ENCODE data around the gene ASCC3.

The ASCC3 gene

DNA sequence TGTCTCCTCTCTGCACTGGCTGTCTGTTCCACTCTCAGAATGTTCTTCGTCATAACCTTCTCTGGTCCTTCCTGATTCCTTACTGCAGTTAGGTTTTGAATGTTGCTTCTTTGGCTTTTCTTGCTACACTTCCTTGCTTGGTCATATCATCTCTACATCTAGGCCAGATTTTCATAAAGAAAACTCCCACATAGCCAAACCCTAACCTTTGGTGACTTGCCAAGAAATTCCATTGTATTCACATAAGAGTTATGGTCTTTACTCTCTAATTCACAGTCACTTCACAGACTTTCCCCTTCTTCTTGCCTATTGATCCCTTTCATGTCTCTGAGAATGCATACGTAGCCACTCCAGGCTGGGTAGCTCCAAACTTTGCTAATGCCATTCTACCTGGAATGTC lies 374.5 kb downstream of the ASCC3 start:
- Histone ChIP-seq H3K4me1 (ENCODE audit: control insufficient read depth, insufficient read depth, low read length) (no peaks in the 10 kb centered on the region), H3K27me3 (ENCODE audit: control insufficient read depth, insufficient read depth, low read length) (no peaks in the 10 kb centered on the region), H3K27ac (ENCODE audit: low read length) (no peak overlapping the region), H3K4me3 (ENCODE audit: low read length) (no peak overlapping the region), H3K36me3 (ENCODE audit: control insufficient read depth, insufficient read depth, low read length) (no peaks in the 10 kb centered on the region; the same call in 1 of the 2 replicates), H3K9me3 (ENCODE audit: control insufficient read depth, insufficient read depth, low read length) (no peaks in the 10 kb centered on the region)
- WGBS (ENCODE audit: insufficient coverage, insufficient read length) = no CpG with 5 or more reads among the region's 2 CpGs
- DNase-seq (ENCODE audit: low read depth, low spot score) = no peak

DNA sequence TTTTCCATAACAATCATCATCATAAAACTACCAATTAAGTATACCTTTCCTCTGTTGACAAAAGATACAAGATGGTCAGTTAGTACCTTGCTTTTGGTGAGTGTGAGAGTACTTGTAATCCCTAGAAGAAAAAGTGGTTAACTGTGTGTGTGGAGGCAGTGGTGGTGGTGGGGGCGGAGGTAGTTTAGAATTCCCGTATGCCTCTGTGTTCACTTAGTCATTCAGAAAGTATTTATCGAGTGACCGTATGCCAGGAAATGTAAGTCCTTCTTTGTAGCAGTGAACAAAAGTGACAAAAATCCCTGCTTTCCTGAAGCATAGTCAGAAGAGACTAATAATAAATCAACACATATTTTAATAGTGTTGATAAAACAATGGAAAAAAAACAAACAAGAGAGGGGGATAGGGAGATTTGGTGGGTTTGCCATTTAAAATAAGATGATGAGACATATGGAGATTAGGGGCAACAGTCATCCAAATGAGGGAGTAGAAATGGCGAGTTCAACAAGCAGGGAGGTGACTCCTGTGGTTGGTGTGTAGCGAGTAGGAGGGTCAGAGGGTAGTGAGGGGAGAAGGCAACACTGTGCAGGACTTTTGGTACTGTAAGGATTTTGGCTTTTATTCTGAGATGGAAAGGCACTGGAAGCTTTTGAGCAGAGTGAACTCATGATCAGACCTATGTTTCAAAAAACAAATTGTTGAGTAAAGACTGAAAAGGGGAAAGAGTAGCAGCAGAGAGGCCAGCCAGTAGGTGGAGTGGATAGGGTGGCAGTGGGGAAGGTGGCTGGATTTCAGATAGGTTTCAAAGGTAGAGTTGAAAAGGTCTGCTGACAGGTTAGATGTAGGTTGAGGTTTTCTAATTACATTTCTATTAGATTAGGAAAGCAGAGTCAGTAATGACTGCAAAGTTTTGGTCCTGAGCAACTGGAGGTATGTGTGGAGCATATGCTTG lies 376.1 kb downstream of the ASCC3 start:
- Histone ChIP-seq H3K9me3 (ENCODE audit: control insufficient read depth, insufficient read depth, low read length) (no peaks in the 10 kb centered on the region), H3K36me3 (ENCODE audit: control insufficient read depth, insufficient read depth, low read length) (no peaks in the 10 kb centered on the region; the same call in 1 of the 2 replicates), H3K4me3 (ENCODE audit: low read length) (no peak overlapping the region), H3K4me1 (ENCODE audit: control insufficient read depth, insufficient read depth, low read length) (no peaks in the 10 kb centered on the region), H3K27ac (ENCODE audit: low read length) (no peak overlapping the region), H3K27me3 (ENCODE audit: control insufficient read depth, insufficient read depth, low read length) (no peaks in the 10 kb centered on the region)
- DNase-seq (ENCODE audit: low read depth, low spot score) = no peak
- WGBS (ENCODE audit: insufficient coverage, insufficient read length) = no CpG with 5 or more reads among the region's 6 CpGs

DNA sequence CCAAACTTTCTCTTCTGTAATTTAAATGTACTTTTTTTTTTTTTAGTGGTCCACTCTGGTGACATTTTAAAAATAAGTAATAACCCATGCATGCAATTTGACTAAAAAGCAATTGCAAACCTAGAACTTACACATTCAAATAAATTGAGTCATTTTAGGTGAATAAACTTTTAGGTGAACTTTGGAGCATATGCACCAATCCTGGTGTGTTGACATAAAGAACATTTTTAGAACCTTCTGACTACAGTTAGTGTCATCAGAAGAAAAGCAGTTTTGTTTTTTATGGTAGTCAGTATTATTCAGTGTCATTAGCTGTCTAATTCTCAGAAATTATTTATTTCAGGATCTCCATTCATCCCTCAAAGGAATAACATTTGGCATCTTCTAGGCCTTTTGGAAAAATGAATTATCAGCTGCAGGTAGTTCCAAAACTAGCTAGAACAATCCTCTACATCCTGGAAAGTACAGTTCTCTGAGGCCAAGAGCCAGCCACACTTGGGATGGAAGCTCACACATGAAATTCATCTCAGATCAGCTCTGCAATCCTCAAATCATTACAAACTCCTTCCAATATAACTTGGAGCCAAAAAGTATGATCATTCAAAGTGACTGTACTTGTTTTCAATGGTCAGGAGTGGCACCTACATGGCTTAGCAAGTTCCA lies 378.0 kb downstream of the ASCC3 start:
- no peaks in the 10 kb centered on the region for H3K27me3 ChIP-seq (ENCODE audit: control insufficient read depth, insufficient read depth, low read length)
- H3K9me3 ChIP-seq (ENCODE audit: control insufficient read depth, insufficient read depth, low read length) = no peaks in the 10 kb centered on the region
- no peak overlapping the region for H3K4me3 ChIP-seq (ENCODE audit: low read length)
- H3K4me1 ChIP-seq (ENCODE audit: control insufficient read depth, insufficient read depth, low read length) = no peaks in the 10 kb centered on the region
- no peak for DNase-seq (ENCODE audit: low read depth, low spot score)
- no peak overlapping the region for H3K27ac ChIP-seq (ENCODE audit: low read length)
- H3K36me3 ChIP-seq (ENCODE audit: control insufficient read depth, insufficient read depth, low read length) = no peaks in the 10 kb centered on the region

DNA sequence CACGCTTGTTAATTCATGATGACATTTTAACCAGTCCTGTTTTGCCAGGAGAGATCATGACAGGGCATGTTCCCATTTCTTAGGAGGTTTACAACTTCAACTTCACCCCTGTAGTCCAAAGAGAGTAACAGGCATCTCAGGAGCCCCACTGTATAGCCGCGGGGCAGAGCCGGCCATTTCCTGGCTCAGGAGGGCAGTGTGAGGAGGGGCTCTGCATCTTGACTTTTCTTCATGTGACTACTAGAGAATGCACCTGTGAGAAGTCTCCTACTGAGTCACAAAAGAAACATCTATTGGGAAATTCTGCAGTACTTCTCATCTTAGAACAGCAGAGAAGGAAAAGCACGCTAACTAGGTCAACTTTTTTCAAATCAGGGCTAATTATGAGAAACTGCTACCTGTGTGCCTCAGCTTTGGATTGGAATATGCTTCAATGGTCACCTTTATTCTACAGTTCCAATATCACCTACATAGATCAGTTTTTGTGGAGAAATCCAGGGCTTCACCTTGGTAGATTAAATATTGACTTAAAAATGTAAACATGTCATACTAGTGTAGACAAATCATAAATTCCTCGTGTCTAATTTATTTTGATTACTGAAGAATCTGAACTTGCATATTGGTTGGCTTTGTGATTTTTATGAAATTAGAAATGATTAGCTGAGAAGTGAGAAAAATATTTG lies 387.8 kb downstream of the ASCC3 start:
- Histone ChIP-seq H3K27ac (ENCODE audit: low read length) (no peak overlapping the region), H3K36me3 (ENCODE audit: control insufficient read depth, insufficient read depth, low read length) (no peaks in the 10 kb centered on the region), H3K4me3 (ENCODE audit: low read length) (no peak overlapping the region), H3K27me3 (ENCODE audit: control insufficient read depth, insufficient read depth, low read length) (no peaks in the 10 kb centered on the region), H3K9me3 (ENCODE audit: control insufficient read depth, insufficient read depth, low read length) (no peaks in the 10 kb centered on the region), H3K4me1 (ENCODE audit: control insufficient read depth, insufficient read depth, low read length) (no peaks in the 10 kb centered on the region; the same call in 1 of the 2 replicates)
- DNase-seq (ENCODE audit: low read depth, low spot score) = no peak
- WGBS (ENCODE audit: insufficient coverage, insufficient read length) = no CpG with 5 or more reads among the region's 6 CpGs

DNA sequence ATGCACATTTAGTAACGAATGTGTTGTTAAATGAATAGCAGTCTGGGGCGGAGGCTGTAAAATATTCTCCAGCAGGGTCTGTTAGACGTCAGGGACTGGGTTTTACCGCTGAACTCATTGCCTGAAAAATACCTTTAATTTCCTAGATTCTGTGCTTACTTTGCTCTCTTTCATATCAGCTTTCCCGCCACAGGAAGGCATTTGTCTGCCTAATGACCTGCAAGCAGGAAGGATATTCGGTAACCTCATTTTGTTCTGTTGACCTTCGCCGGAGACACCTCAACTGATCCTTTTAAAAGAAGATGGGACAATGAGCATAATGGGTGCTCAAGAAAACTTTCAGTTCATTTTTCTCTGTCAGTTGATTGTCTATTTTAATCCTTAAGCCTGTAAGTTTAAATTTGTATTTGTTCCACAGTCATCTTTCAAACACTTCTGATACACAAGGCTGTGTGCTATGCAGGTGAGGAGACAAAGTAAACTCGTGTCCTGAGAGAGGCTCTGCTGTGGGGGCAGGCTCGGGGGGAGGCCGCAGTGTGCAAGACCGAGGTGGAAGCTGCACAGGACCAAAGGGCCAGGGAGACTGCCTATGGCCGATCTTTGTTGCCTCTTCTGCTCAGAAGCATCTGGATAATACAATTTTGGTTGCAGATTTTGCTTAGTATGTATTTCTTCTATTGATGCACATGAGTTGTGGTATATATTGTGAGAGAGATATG lies 389.0 kb downstream of the ASCC3 start:
- no peak for DNase-seq (ENCODE audit: low read depth, low spot score)

DNA sequence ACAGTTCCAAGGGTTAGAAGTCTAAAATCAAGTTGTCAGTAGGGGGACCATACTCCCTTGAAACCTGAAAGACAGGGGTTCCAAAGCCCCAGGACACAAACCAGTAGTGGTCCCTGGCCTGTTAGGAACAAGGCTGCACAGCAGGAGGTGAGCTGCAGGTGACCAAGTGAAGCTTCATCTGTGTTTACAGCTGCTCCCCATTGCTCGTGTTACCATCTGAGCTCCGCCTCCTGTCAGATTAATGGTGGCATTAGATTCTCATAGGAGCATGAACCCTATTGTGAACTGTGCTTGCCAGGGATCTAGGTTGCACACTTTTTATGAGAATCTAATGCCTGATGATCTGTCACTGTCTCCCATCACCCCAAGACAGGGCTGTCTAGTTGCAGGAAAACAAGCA lies 391.1 kb downstream of the ASCC3 start:
- H3K27ac ChIP-seq (ENCODE audit: low read length) = no peak overlapping the region
- H3K4me3 ChIP-seq (ENCODE audit: low read length) = no peak overlapping the region
- H3K27me3 ChIP-seq (ENCODE audit: control insufficient read depth, insufficient read depth, low read length) = no peaks in the 10 kb centered on the region
- WGBS (ENCODE audit: insufficient coverage, insufficient read length) = no CpG with 5 or more reads among the region's 2 CpGs
- H3K36me3 ChIP-seq (ENCODE audit: control insufficient read depth, insufficient read depth, low read length) = no peaks in the 10 kb centered on the region
- no peaks in the 10 kb centered on the region; the same call in 1 of the 2 replicates for H3K4me1 ChIP-seq (ENCODE audit: control insufficient read depth, insufficient read depth, low read length)
- H3K9me3 ChIP-seq (ENCODE audit: control insufficient read depth, insufficient read depth, low read length) = no peaks in the 10 kb centered on the region
- DNase-seq (ENCODE audit: low read depth, low spot score) = no peak

More for the DNA sequence above, 389.0 kb downstream of the ASCC3 start:
- Histone ChIP-seq H3K9me3 (ENCODE audit: control insufficient read depth, insufficient read depth, low read length) (no peaks in the 10 kb centered on the region), H3K27ac (ENCODE audit: low read length) (no peak overlapping the region), H3K27me3 (ENCODE audit: control insufficient read depth, insufficient read depth, low read length) (no peaks in the 10 kb centered on the region), H3K4me1 (ENCODE audit: control insufficient read depth, insufficient read depth, low read length) (no peaks in the 10 kb centered on the region; the same call in 1 of the 2 replicates), H3K36me3 (ENCODE audit: control insufficient read depth, insufficient read depth, low read length) (no peaks in the 10 kb centered on the region), H3K4me3 (ENCODE audit: low read length) (no peak overlapping the region)
- no CpG with 5 or more reads among the region's 13 CpGs for WGBS (ENCODE audit: insufficient coverage, insufficient read length)

DNA sequence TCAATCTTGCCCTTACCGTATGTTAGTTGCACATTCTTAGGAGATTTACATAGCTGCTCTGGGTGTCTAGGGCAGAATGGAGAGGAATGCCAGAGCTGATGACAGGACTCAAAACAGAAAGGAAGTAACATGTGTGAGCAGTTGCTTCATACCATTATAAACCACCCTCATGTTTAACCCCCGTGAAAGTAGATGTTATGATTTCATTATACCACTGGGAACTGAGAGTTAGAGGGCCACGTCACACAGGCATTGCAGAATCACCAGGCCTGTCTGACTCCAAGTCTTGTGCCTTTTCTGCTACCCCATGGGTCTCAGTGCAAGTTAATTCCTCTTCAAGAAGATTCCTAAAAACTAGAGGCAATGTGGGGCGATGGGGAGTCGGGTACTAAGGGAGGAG lies 392.9 kb downstream of the ASCC3 start:
- Histone ChIP-seq H3K36me3 (ENCODE audit: control insufficient read depth, insufficient read depth, low read length) (no peaks in the 10 kb centered on the region), H3K27ac (ENCODE audit: low read length) (no peak overlapping the region), H3K4me3 (ENCODE audit: low read length) (no peak overlapping the region), H3K4me1 (ENCODE audit: control insufficient read depth, insufficient read depth, low read length) (no peaks in the 10 kb centered on the region; the same call in 1 of the 2 replicates), H3K27me3 (ENCODE audit: control insufficient read depth, insufficient read depth, low read length) (no peaks in the 10 kb centered on the region), H3K9me3 (ENCODE audit: control insufficient read depth, insufficient read depth, low read length) (no peaks in the 10 kb centered on the region)
- no CpG with 5 or more reads among the region's 5 CpGs for WGBS (ENCODE audit: insufficient coverage, insufficient read length)
- DNase-seq (ENCODE audit: low read depth, low spot score) = no peak

DNA sequence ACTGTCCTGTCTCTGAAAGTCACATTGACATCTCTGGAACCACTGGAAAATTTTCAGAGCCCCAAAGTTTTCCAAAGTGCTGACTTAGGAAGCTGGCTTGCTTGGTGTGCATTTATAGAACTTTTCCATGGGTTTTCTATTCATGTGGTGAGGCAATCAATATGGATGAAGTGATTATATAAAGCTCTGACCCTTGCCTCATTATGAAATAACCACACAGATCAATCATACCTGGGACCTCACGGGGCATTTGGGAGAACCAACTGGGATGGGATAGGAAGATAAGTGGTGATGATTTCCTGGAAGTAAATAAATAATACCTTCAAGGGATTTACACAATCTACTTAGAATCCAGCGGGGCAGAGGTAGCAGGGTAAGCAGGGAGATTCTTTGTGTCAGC lies 393.5 kb downstream of the ASCC3 start:
- DNase-seq (ENCODE audit: low read depth, low spot score) = no peak
- no CpG with 5 or more reads among the region's 2 CpGs for WGBS (ENCODE audit: insufficient coverage, insufficient read length)
- Histone ChIP-seq H3K27me3 (ENCODE audit: control insufficient read depth, insufficient read depth, low read length) (no peaks in the 10 kb centered on the region), H3K4me3 (ENCODE audit: low read length) (no peak overlapping the region), H3K36me3 (ENCODE audit: control insufficient read depth, insufficient read depth, low read length) (no peaks in the 10 kb centered on the region), H3K4me1 (ENCODE audit: control insufficient read depth, insufficient read depth, low read length) (no peaks in the 10 kb centered on the region), H3K27ac (ENCODE audit: low read length) (no peak overlapping the region), H3K9me3 (ENCODE audit: control insufficient read depth, insufficient read depth, low read length) (no peaks in the 10 kb centered on the region)

DNA sequence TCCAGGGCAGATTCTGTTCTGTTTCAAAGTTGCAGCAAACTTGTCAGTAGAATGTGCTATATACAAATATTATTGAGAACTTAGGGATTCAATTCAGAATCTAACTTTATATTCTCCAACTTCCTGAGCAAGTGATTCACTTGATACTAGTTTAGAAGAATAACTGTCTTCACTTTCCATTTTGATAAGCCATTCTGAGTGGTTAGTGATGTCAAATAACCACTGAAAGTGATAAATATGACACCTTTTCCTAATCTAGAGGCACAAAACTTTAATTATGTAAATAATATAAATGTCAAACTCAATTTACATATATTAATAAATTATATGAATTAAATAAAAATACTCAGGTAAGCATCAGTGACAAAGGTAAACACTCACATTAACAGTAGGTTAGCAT lies 395.9 kb downstream of the ASCC3 start:
- H3K36me3 ChIP-seq (ENCODE audit: control insufficient read depth, insufficient read depth, low read length) = no peaks in the 10 kb centered on the region
- no peaks in the 10 kb centered on the region for H3K4me1 ChIP-seq (ENCODE audit: control insufficient read depth, insufficient read depth, low read length)
- H3K27me3 ChIP-seq (ENCODE audit: control insufficient read depth, insufficient read depth, low read length) = no peaks in the 10 kb centered on the region
- H3K4me3 ChIP-seq (ENCODE audit: low read length) = no peak overlapping the region
- no peaks in the 10 kb centered on the region for H3K9me3 ChIP-seq (ENCODE audit: control insufficient read depth, insufficient read depth, low read length)
- H3K27ac ChIP-seq (ENCODE audit: low read length) = no peak overlapping the region
- DNase-seq (ENCODE audit: low read depth, low spot score) = no peak

DNA sequence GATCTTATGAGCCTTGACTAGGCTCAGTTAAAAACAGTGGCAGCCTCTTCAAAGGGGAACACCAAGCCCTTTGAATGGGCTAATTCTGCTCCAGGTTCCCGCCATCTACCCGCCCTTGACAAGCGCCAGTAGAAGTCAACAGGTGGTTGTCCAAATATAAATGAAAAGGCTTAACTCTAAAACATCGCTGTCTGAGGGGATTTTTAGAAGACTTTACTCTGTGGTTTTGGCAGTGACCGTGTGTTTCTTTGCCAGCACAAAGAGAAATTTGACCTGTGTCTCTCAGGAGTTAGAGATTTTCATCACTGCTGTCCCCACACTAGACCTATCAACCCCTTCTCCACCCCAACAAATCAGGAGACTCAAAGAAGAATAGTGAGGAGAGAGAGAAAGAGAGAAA lies 396.7 kb downstream of the ASCC3 start:
- Histone ChIP-seq H3K36me3 (ENCODE audit: control insufficient read depth, insufficient read depth, low read length) (no peaks in the 10 kb centered on the region), H3K27me3 (ENCODE audit: control insufficient read depth, insufficient read depth, low read length) (no peaks in the 10 kb centered on the region), H3K4me3 (ENCODE audit: low read length) (no peak overlapping the region), H3K9me3 (ENCODE audit: control insufficient read depth, insufficient read depth, low read length) (no peaks in the 10 kb centered on the region), H3K27ac (ENCODE audit: low read length) (no peak overlapping the region), H3K4me1 (ENCODE audit: control insufficient read depth, insufficient read depth, low read length) (no peaks in the 10 kb centered on the region)
- no CpG with 5 or more reads among the region's 5 CpGs for WGBS (ENCODE audit: insufficient coverage, insufficient read length)
- DNase-seq (ENCODE audit: low read depth, low spot score) = no peak

Measured in iPS DF 6.9 (cell line).